ENCODE results near the gene EPHA8.

GRCh38 chr1:22526098-22526497, 37.2 kb upstream of the EPHA8 start:
- TF ChIP-seq CTCF (IDR thresholded peaks at IDR 0.05), result no peak
- TF ChIP-seq POLR2A (IDR thresholded peaks at IDR 0.05), result no peak

Data from lower leg skin (tissue), 3 donors.